GM18907 (cell line): ENCODE measurements around the gene RUNX1.

ENCODE experiments used
- ATAC-seq: cut with Tn5 transposase; IDR thresholded peaks from one replicate; pipeline ENCODE4 v1.9.1; 2021; ENCODE audit warnings: mild to moderate bottlenecking, moderate library complexity; ENCODE audit not compliant: unreplicated experiment

Gene RUNX1

DNA sequence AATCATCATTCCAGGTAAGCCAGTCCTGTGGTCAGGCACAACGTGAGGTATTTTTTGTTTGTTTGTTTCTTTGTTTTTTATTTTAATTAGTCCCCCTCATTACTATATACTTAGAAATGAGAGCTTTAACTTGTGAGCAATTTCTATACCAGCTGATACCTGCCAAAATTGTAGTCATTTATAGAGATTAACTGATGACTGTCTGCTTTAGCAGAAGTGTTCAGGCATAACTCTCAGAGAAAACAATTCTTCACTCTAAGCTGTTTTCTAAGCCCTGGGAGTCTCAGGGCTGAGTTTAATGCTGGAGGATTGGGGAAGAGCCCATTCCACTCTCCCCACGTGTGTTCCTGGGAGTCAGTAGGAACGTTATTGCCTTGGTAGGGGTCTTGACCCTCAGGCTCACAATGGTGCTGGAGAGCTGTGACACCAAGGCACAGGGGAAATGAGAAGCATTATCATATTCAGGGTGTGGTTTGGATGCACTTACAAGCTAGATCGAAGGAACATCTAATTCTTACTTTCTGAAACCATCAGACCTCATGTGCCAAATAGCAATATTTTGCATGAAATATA is 212.1 kb downstream of the RUNX1 start:
- ATAC-seq: no peak

DNA sequence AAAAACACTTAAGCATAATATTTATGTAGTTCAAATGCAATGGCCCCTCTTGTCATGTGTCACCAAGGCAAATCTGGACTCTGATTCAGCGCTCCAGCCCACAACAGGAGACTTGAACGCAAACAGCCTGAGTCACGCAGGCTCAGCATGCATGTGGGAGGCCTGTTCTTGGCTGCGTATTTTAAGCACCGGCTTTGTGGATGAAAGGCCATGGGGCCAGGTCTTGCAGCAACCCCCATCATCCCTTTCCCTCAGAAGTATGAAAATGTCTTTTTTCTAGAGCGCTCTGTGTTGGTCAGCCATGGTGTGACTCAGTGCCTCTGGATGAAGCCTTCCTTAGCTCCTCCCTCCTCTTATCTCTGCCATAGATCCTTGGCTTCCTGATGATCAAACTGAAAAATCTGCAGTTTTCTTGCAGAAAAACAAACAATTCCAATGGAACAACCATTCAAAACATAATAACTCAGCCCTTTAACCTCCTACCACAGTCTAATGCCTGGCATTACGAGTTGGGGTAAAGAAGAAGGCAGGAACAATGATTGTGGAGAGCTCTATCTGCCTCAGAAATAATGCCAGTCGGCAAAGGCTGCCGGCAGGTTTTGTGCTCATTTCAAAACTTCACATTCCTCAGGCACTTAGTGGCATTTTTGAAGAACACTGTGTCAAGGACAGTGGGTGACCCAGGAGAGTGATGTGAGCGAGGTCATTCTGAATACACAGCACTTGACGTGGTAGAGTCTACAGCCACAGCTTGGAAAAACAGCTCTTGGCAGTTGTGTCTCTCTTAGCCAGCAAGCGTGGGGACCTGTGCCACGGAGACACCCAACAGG is 212.8 kb downstream of the RUNX1 start:
- ATAC-seq: no peak

DNA sequence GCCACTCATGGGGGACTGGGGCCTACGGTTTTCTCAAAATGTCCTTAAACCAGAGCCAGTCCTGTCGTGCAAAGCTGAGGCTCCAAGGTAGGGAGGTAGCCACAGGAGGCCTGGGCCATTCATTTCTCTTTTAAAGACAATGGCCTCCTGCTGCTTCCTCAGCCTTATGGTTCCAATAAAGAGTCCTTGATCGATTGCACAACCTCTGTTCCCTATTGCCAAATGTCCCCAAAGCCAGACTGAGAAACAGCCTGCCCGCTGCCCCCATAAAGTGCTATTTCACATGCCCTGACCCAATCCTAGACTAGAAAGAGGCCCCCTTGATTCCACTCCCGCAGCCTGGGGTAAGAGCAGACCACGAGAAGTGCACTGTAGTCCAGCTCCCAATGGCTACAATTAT is 213.6 kb downstream of the RUNX1 start:
- no peak for ATAC-seq

DNA sequence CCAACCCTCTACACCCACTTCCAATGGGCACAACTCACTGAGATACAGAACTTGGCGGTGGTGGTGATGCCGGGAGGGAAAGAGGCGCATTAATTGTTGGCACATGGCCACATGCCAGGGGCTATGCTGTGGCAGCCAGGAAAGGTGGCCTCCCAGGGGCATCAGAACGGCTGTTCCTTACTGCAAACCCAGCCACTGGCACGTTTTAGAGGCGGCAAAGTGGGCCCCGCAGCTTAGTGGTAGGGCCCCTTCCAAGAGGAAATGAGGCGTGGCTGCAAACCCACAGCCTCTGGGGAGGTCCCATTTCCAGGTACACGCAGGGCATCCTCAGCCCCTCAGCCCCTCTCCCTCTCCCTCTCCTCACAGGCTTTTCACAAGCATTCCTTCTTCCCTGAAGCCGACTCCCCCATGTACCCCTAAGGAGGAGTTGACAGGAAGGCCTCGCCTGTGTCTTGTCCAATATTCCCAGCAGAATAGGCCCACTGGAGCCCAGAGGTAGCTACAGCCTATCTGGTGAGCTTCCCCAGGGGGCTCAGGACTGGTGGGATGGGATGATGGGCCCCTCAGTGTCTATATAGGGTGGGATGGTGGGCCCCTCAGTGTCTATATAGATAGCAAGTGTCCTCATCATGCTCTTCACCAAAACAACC is 214.1 kb downstream of the RUNX1 start:
- ATAC-seq: no peak

- ATAC-seq: no peak
Measured at GRCh38 chr21:34834290-34834689, 214.8 kb downstream of the RUNX1 start.

DNA sequence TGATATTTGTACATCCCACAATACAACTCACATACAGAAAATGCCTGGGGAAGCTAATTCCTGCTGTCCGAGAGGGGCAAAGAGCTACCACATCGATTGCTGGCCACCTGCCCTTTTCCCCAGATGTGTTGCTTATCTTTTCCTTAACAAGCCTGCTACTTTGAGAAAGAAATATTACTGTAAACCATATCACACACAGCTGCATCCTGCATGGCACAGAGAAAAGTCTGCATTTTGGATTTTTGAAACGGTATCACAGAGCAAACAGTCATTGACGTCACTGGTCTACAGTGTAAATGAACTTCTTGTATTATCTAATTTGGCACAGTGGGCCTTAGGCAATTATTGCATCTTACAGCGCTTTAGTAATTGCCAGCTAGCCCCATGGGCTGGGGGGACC is 215.6 kb downstream of the RUNX1 start:
- ATAC-seq: no peak

GRCh38 chr21:34830386-34831170 is 218.5 kb downstream of the RUNX1 start:
- ATAC-seq: no peak

DNA sequence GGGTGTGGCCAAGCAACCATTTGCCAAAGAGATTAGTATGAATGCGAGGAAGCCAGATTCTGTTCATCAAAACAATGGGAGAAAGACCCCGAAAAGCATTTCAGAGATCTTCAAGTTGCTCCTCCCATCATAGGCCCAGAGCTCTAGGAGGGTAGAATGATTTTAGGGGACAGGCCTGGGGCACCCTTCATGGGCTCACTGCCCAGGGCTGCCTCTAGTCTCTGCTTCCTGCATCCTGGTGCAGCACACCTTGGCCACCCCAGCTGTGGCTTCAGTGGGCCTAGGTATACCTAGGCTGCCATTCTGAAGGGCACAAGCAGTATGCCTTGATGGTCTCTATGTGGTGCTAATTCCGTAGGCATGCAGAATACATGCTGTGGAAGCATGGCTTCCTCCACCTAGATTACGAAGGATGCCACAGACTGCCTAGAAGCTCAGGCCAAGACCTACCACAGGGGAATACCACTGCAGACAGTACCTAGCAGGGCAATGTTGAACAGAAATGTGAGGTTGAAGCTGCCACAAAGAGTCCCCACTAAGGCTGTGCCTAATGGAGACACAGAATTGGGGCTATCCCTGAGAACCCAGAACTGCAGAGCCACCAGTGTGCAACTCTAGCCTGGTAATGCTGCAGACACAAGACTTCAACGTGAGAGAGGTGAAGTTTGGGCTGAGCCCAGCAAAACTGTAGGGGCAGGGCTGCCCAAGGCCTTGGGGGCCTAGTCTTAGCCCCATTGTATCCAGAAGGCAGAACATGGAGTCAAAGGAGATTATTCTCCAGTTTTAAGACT is 221.5 kb downstream of the RUNX1 start:
- no peak for ATAC-seq

DNA sequence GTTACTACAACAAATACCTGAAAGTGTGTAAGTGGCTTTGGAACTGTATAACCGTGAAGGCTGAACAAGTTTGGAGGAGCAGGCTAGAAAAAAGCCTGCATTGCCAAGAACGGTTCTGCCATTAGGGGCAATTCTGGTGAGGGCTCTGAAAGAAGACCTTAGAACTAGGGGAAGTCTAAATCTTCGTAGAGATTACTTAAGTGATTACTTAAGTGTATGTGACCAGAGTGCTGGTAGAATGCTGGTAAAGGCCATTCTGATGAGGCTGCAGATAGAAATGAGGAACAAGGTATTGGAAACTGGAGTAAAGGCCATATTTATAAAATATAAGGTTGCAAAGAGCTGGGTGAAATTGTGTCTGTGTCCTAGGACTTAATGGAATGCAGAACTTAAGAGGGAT is 222.3 kb downstream of the RUNX1 start:
- no peak for ATAC-seq

- ATAC-seq: no peak
Measured at GRCh38 chr21:34825948-34826548, 223.1 kb downstream of the RUNX1 start.

- no peak for ATAC-seq
Measured at GRCh38 chr21:34825101-34825500, 224.0 kb downstream of the RUNX1 start.

- no peak for ATAC-seq
Measured at GRCh38 chr21:34824314-34824713, 224.8 kb downstream of the RUNX1 start.

DNA sequence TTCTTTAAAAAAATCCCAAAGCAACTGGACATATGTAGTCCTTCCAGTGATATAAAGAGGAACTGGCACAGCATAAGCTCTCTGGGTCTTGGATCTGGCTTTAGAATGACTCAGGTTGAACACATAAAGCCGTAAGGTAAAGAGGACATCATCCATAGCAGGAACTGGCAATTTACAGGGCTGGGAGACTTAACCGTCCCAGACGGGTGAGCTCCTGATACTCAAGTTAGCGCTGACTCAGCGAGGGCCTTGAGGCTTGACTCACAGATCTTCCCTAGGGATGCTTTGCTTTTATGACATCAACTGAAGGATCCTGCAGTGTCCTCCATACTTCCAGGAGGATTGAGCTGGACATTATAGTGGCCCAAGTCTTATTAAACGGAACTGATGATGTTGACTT is 226.2 kb downstream of the RUNX1 start:
- no peak for ATAC-seq

DNA sequence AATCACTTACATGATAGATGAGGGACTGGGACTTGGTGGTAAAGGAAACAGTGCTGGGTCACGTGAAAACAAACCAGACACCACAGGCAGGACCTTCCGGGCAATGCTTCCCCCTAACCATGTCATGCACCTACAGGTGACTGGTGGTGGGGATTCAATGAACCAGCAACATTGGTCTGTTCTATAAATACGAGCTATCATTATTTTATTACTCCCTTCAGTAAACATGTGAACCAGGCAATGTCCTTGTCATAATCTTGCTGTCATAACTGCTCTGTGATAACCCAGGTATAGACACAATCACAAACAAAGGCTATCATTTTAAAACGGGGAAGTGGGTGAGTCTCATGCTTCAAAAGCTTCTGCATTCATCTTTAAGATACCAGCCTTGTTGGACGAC is 226.9 kb downstream of the RUNX1 start:
- no peak for ATAC-seq

DNA sequence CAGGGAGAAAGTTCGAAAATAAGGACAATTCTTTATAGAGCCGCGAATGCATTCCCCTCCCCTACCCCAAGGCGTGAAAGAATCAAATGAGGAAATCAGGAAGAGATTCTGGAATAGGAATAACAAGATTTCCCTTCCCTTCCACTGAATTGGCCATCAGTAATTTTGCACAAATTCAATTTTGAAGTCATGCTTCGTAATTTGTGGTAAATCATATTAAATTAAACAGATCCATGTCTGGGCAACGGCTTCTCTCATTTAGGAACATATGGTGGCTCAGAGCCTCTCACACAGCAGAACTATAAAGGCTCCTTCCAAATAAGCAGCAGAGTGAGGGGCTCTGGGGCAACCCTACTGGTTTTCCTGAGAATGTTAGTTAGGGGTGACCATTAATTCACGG is 227.4 kb downstream of the RUNX1 start:
- no peak for ATAC-seq

- no peak for ATAC-seq
Measured at GRCh38 chr21:34820051-34820450, 229.1 kb downstream of the RUNX1 start.

GRCh38 chr21:34819357-34819999 is 229.6 kb downstream of the RUNX1 start:
- no peak for ATAC-seq

DNA sequence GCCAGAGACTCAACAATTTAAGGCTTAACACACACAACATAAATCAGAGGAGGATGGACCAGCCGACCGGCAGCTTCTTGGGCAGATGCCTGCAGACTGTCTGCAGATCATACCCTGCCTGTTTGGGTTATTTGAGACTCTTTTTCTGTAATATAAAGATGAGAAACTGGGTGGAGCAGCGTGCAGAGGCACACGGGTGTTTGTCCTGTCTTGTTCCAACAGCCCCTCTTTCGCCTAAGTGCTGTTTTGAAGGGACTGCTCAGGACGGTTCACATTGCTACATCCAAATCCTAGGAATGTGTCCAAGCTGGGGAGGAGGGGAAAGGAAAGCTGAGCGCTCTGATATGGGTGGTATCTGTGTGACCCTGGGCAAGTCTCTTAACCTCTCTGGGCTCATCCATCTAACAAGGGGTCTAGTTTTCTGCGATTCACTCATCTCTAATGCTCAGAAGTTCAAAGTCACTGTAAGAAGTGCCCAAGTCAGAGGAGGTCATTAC is 230.4 kb downstream of the RUNX1 start:
- ATAC-seq: no peak

- ATAC-seq: no peak
Measured at GRCh38 chr21:34817821-34818661, 231.1 kb downstream of the RUNX1 start.
